Ovary (tissue), 9 donors: Measurements from ENCODE around the gene TRAPPC10. TPM values are rescaled to one million over a fixed set of nuclear protein-coding genes. Genes with fewer than 3 reads are reported as not detected.

ENCODE experiments used
- DNase-seq, 5 donors: peaks; one replicate each; pipeline ENCODE4 v3.0.0-alpha.2; 2019 to 2020
- H3K27ac ChIP-seq, 2 donors: fragments of 200-600 bp; one replicate each; pipeline versions ENCODE4 v1.5.1 to v1.8.0; 2019 to 2022
- H3K27me3 ChIP-seq: fragments of 200-600 bp; one replicate; pipeline ENCODE4 v1.8.0; 2022
- H3K36me3 ChIP-seq: fragments of 200-600 bp; sonication (generic); one replicate; pipeline ENCODE4 v1.5.1; 2019
- H3K4me1 ChIP-seq: one replicate; pipeline ENCODE4 v1.8.1; 2013; ENCODE audit warnings: mild to moderate bottlenecking, moderate library complexity; ENCODE audit not compliant: insufficient read depth
- H3K4me3 ChIP-seq: fragments of 200-600 bp; sonication (generic); one replicate; pipeline ENCODE4 v1.5.1; 2017
- H3K9me3 ChIP-seq, 2 donors: fragments of 200-600 bp in 1 of 2; sonication (generic) in 1 of 2; one replicate each; pipeline versions ENCODE4 v1.5.1 to v1.8.1; 2013 to 2019; ENCODE audit warnings: mild to moderate bottlenecking in 1 of 2, moderate library complexity in 1 of 2
- CTCF ChIP-seq, 3 donors: fragments of 450-650 bp in 2 of 3; fragments of 200-600 bp in 1 of 3; IDR thresholded peaks; one replicate each; pipeline versions ENCODE4 v1.5.1 to v1.8.0; 2016 to 2022; ENCODE audit warnings: antibody characterized with exemption in 3 of 3, mild to moderate bottlenecking in 1 of 3
- EP300 ChIP-seq: sonication (generic); formaldehyde crosslinking; IDR thresholded peaks from one replicate; pipeline ENCODE4 v1.6.1; 2017; ENCODE audit warnings: antibody characterized with exemption
- POLR2A ChIP-seq: fragments of 450-650 bp; IDR thresholded peaks from one replicate; pipeline ENCODE4 v1.6.1; 2017; ENCODE audit warnings: antibody characterized with exemption, mild to moderate bottlenecking, moderate library complexity
- WGBS, 3 donors: extraction: QIAGEN DNeasy Blood & Tissue Kit in 1 of 3; methylation state at CpG; one replicate each; pipeline versions ENCODE4 v1.1.5 to v1.1.7; 2013 to 2017; 5-methylcytosine and 5-hydroxymethylcytosine counted together
- intact Hi-C, 4 donors: fragments of 100-400 bp; cut with DNase I; formaldehyde crosslinking; loops; one replicate each; pipeline versions ENCODE4 v1.11.0 to v1.15.1; 2022 to 2023
- polyA plus RNA-seq, 2 donors: library from polyadenylated mRNA; stranded (reverse); fragments of 200-250 nt in 1 of 2; fragments of 350-450 nt in 1 of 2; fragmentation: Illumina TruSeq in 1 of 2; extraction: RNeasy Lipid Tissue Mini Kit (QIAGEN cat#74804) in 1 of 2; gene quantifications; one replicate each; pipeline ENCODE4 v1.2.3, GENCODE V29; 2013 to 2014
- total RNA-seq, 7 donors: library from RNA; depleted of rRNA in 2 of 7; stranded (reverse); fragments of >200 nt in 2 of 7; fragmentation: NEBNext Ultra II Directional in 3 of 7; extraction: Animal tissue kit (Norgen Biotek cat#: 25700) in 3 of 7; gene quantifications; one replicate each; pipeline versions ENCODE4 v1.1.0 to v1.2.4, GENCODE V29; 2016 to 2023
- donor health status: DM: no; HTN: no; CAD: no; lungs with moderate emphysema.
- donor health status: DM: no; HTN: no; CAD: no.
- donor health status: Bipolar disorder and iron deficiency.
- donor health status: DM: yes; HTN: yes; CAD: no.
- donor health status: DM: no; HTN: no; CAD: no.
- donor health status: DM: yes; HTN: yes; CAD: no.

Gene TRAPPC10
- total and polyA plus RNA-seq, 9 donors, result 7.9 to 30.1 (median 21.3) TPM

- TF ChIP-seq POLR2A (no peak), EP300 (no peak), CTCF (IDR thresholded peaks at IDR 0.05) (no peak)
- WGBS, 3 donors, result 94 to 97% (median 96%) methylated on average over 9 of the region's 9 CpGs
- Histone ChIP-seq H3K27ac (no peak overlapping the region), H3K36me3 (no peaks in the 10 kb centered on the region), H3K4me3 (no peak overlapping the region), H3K4me1 (peaks cover 4% of the 10 kb centered on the region), H3K9me3 (no peaks in the 10 kb centered on the region), H3K27me3 (no peaks in the 10 kb centered on the region)
- intact Hi-C loops, result no loop called here
- DNase-seq, result no peak
Measured at GRCh38 chr21:44057055-44057454, 44.9 kb downstream of the TRAPPC10 start.

- no peaks in the 10 kb centered on the region for H3K36me3 ChIP-seq
- no peak for DNase-seq
- H3K4me1 ChIP-seq, result no peaks in the 10 kb centered on the region
- WGBS, 3 donors, result 87 to 94% (median 94%) methylated on average over 15 of the region's 15 CpGs
- TF ChIP-seq EP300 (no peak), POLR2A (no peak), CTCF (IDR thresholded peaks at IDR 0.05) (no peak)
- no peak overlapping the region for H3K4me3 ChIP-seq
- intact Hi-C loops, result no loop called here
- no peak overlapping the region for H3K27ac ChIP-seq
- H3K9me3 ChIP-seq, result no peaks in the 10 kb centered on the region
- H3K27me3 ChIP-seq, result no peaks in the 10 kb centered on the region
Measured at GRCh38 chr21:44057960-44058651, 46.0 kb downstream of the TRAPPC10 start.

GRCh38 chr21:44058652-44058964 is 46.5 kb downstream of the TRAPPC10 start:
- Histone ChIP-seq H3K36me3 (no peaks in the 10 kb centered on the region), H3K27me3 (no peaks in the 10 kb centered on the region), H3K4me3 (no peak overlapping the region), H3K27ac (no peak overlapping the region), H3K4me1 (no peaks in the 10 kb centered on the region), H3K9me3 (no peaks in the 10 kb centered on the region)
- DNase-seq, result no peak
- TF ChIP-seq EP300, result no peak
- no peak for TF ChIP-seq POLR2A
- no peak for TF ChIP-seq CTCF (IDR thresholded peaks at IDR 0.05)
- WGBS, 3 donors, result 89 to 93% (median 92%) methylated on average over 12 of the region's 12 CpGs
- intact Hi-C loops, result no loop called here

GRCh38 chr21:44058981-44059380 is 46.9 kb downstream of the TRAPPC10 start:
- no peaks in the 10 kb centered on the region for H3K9me3 ChIP-seq
- no peak overlapping the region for H3K4me3 ChIP-seq
- intact Hi-C loops, result no loop called here
- H3K4me1 ChIP-seq, result no peaks in the 10 kb centered on the region
- no peaks in the 10 kb centered on the region for H3K36me3 ChIP-seq
- DNase-seq, result no peak
- no peaks in the 10 kb centered on the region for H3K27me3 ChIP-seq
- no peak for TF ChIP-seq EP300
- no peak for TF ChIP-seq POLR2A
- TF ChIP-seq CTCF (IDR thresholded peaks at IDR 0.05), result no peak
- H3K27ac ChIP-seq, result no peak overlapping the region
- WGBS, 3 donors, result 84 to 88% (median 87%) methylated on average over 17 of the region's 17 CpGs
